Activated T-helper 1 cell treated with anti-CD3 and anti-CD28 coated beads, Interleukin-2, amount 50 U/mL, for 16 hours (primary cell): ENCODE results near the gene CD55.

Experiments used
- DNase-seq, 2 donors: peaks; one replicate each; pipeline ENCODE4 v3.0.0-alpha.2; 2020; ENCODE audit warnings: low read depth in 1 of 2, low spot score in 1 of 2

CD55 gene

DNA sequence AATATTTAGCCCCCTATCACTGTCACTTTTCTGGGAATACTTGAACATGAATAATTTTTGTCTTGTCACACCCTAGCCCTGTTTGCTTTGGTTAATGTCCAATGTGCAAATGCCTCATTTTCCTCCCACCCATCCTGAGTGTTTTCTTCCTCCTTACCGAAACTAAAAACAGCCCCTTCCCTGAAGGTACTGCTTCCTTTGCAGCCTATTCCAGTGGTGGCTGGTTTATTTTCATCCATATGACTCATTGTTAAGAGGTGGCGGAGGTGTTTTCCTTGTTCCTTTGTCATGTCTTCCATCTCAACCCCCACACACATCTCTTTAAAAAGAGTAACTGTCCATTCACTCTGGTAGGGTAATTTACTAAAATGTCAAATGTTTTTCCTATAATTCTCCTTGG lies 40.4 kb downstream of the CD55 start:
- no peak for DNase-seq

DNA sequence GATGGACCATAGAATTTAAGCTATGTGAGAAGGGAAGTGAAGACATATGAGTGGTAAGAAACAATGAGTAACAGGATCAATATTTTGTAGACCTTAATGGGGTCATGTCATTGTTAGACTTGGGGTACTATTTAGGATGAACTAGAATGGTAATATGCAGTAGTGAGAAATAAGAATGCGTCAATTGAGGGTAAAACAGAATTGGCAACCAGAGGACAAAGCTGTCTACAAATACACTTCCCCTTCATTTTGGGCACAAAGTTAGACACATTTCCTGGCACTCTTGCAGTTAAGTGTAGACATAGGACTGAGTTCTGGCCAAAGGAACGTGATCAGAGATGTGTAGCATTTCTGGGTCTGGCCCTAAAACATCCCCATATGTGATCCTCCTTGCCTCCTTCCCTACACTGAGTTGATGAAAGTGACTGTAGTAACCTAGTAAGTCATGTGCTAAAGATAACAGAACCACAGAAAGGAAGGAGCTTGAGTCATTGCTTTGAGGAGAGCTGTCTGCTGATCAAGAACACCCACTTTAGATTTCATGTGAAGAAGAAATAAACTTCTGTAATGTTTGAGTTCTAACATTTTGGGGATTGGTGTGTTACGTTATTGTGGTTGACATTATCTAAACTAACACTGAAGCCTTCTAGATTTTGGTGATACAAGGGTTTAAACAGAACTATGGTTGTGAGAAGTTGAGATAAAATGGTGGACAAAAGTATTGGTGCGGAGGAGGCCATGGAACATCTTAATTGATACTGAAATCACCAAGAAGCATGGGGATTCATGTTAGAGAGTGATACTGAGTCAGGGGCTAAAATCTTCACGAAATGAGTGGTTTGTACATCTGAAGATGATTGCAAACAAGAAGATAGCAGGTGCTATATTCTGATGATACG lies 41.7 kb downstream of the CD55 start:
- DNase-seq, result no peak

DNA sequence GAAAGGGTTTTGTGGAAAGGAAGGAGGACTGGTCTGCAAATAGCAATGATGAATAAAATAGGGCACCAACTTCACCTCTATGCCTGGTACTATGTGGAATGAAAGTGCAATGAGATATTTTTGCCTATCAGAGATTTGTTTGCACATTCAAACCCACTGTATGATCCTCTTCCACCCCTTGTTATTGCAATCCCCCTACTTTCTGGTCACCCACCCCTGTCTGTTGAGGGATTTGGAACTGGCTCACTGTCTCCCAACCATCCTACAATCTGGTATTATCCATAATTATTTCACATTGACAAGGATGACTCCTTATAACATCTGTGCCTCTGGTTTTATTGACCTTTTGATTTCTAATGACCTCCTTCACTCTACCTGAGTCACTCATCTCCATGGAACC lies 42.4 kb downstream of the CD55 start:
- no peak for DNase-seq

DNA sequence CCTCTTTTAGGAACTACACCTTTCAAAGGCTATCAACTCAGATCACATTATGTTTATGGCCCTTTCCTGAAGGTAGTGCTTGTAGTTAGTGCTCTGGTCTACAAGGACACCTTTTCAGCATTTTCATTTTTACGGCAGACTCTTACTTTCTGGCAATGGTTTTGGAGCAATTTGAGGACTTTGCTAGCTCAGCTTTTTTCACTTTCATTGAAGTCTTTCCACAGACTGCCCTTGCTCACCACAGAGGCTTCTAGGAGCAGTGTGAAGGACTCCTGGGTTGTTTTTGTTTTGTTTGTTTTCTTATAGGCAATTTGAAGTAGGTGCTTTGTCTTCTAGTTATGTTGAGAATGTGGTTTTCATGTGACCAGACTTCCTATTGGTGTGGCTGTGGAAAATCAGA lies 43.1 kb downstream of the CD55 start:
- no peak for DNase-seq

DNA sequence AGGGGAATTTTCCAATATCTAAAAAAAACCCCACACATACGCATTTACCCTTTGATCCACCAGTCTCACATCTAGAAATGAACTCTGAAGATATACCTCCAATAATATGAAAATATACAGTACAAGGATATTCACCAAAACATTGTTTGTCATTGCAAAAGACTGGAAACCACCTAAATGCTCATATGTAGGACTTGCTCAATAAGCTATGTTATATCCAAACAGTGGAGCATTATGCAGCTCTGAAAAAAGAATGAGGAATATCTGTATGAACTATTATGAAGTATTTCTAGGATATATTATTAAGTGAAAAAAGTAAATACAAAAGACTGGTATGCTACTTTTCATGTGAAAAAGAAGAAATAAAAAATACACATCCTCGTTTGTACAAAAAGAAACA lies 43.6 kb downstream of the CD55 start:
- DNase-seq, result no peak

DNA sequence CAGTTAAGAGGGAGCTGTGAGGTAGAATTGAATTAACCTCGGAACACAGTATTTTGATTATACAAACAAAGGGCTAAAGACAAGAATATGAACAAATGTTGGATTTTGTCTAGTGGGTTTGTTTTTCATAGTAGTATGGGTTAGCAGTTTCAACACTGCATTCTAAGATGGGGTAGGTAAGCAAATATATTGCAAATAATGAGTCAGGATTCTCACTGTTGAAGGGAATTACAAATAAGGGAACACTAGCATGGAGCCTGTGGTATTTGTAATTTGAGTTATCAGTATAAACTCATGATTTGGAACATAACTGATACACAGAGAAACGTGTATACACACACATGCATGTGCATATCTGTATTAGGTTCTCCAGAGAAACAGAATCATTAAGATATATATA lies 44.5 kb downstream of the CD55 start:
- DNase-seq, result no peak

DNA sequence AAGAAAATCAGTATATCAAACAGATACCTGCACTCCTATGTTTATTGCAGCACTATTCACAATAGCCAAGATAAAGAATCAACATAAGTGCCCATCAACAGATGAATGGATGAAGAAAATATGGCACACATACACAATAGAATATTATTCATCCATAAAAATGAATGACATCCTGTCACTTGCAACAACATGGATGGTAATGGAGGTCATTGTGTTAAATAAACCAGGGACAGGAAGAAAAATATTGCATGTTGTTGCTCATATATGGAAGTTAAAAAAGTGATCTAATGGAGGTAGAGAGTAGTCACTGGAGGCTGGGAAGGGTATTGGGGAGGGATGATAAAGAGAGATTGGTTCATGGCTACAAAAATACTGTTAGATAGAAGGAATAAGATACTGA lies 67.2 kb downstream of the CD55 start:
- DNase-seq, result no peak

DNA sequence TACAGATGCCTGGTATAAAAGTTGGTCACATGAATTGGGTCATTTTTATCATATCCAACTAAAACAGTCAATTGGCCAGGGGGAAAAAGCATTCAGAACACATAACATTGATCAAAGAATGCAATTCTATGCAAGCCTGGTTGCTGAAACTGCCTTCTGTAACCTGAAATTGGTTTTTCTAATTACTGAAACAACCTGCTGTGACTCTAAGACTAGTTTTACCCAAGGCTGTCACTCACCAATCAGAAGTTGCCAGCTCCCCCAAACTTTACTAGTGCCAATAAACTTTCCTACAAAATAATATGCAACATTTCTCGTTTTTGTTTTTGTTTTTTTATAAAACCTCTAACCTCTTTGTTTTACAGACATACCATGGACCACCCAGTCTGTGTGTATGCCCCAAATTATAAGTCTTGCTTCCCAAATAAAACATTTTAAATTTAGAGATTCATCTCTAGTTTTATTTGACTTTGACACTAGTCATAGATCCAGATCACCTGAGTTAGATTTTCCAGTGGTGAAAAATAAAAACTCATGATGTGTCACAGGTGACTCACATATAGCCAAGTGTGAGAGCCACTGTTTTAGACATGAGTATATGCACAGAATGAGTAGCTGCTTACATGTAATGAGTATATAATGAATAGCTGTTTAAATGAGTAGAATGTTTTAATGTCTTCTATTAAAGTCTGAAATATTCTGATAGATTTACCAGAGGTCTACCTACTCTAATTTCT lies 68.4 kb downstream of the CD55 start:
- no peak for DNase-seq

DNA sequence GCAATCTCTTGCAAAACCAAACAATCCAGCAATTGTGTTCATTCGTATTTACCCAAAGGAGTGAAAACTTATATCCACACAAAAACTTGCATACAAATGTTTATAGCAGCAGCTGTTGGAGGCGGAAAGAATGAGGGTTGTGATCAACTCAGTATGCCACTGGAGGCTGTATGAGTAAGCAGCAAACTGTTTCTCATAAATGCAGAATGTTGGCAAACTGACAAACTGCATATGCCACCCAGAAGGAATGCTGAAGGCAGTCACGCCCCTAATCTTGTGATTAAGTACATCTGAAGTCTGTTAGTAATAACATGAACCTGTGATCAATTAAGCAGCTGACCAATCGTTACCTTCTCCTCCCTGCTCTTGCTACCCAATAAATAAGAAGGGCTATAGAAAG lies 72.1 kb downstream of the CD55 start:
- DNase-seq, result no peak

DNA sequence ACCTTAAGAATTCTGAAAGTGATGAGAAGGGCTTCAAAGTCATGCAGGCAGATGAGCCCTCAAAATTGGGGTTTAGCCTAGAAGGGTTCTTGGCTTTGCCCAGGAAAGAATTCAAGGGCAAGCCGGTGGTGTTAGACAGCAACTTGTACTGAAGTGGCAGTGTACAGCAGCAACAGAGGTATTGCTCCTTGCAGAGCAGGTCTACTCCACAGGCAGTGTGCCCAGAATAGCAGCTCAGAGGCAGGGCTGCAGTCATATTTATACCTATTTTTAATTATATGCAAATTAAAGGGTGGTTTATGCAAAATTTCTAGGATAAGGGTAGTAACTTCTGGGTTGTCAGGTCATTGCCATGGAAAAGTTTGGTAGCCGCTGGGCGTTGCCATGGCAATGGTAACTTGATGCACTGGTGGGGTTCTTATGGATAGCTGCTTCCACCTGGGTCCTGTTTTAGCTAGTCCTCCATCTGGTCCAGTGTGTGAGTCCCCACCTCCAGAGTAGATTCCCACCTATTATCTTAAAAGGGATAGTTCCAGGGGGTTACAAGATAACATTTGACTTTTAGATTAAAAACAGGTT lies 74.8 kb downstream of the CD55 start:
- no peak for DNase-seq

DNA sequence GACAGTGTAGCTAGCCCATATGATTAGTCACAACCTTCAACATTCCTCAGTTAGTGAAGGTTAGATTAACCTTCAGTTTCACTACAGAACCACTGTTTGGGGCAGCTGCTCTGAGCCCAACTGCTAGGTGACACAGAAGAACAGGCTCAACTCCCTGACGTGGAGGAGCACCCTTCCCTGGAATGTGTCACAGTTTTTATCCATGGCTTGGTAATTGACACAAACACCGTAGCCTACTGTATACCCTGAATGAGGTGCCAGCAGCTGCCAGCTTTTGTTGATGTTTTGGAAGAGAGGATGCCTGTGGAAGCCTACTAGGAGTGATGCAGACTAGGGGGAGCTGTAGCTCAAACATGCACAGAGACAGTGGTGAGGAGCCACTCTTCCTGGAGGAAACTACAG lies 76.0 kb downstream of the CD55 start:
- no peak for DNase-seq

DNA sequence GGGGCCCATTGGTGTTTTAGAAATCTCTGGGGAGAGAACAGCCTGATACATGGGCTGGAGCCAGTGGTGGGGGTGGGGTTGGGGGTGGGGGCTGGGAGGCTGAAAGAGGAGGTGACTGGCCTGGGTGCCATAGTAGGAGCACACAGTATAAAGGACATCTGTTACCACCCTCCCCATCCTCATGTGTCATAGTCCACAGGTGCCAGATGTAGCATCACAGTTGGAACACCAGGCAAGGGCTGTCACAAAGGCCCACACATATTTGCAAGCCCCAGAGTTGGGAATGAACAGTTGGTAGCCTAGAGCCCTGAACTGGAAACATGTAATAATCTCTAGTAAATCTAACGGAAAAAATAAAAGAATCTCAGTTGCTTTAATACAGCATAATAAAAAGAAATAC lies 77.5 kb downstream of the CD55 start:
- no peak for DNase-seq

DNA sequence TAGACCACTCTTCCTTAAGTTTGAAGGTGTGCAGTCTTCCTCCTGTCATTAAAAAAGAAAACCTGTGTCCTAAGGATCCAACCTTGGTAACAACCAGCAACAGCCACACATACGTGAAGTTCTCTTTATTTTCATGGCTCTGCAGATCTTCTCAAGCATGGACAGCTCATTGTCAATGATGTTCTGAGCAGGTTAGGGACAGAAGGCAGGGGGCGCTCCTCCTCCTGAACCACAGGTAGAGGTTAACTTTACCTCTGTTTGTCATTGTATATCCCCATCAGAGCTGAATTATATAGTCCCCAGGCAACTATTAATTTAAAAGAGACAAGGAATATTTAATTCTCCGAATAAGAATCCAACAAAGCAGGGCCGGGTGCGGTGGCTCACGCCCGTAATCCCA lies 80.1 kb downstream of the CD55 start:
- no peak for DNase-seq

DNA sequence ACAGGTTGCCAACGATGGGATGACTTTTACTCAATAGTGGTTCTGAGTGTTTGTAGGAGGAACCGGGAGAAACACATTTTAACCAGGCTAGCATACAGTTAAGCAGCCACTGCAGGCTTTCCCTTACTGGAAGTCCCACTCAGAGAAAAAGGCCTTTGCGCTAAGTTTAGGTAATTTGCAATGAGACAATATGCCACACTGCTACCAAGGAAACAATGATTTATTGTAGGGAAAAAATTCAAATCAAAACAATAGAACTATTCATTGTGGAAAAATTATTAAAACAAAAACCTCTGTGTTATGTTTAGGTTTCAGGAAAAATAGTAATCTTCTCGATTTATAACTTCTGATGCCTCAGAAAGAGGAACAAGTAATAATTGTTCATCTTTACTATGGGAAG lies 81.3 kb downstream of the CD55 start:
- no peak for DNase-seq

DNA sequence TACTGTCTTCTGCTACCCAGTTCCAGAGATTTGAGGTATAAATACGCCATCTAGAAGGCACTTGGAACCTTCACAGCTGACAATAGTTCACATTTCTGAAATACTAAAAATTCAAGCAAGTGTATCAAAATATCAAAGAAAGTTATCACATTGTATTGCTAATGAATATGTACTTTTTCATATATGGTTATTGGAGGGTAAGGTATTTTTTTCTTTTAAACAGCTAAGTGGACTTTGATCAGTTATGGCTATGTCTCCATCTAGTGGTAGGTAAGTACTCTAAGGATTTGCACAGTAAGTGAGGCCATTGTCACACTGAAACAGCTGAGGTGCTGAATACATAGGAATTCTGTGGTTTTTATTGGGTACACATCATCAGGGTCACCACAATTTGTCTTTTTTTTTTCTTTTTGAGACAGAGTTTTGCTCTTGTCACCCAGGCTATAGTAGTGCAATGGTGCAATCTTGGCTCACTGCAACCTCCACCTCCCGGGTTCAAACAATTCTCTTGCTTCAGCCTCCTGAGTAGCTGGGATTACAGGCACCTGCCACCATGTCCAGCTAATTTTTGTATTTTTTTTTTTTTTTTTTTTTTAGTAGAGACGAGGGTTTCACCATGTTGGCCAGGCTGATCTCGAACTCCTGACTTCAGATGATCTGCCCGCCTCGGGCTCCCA lies 83.5 kb downstream of the CD55 start:
- no peak for DNase-seq

DNA sequence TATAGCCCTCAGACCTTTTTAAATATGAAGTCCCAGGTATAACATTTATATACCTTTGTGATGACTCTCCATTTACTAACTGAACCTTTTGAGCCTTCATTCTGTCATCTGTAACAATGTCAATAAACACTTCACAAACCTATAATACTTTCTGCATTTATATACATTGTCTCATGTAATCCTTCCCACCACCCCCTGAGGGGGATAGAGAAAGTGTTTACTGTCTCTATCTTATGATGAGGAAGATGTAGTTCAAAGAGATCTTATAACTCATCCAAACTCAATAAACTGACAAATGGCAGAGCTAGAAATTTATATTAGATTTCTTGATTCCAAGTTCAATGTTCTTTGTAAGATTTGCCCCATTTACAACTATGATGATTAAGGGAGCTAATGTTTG lies 84.3 kb downstream of the CD55 start:
- DNase-seq, result no peak

DNA sequence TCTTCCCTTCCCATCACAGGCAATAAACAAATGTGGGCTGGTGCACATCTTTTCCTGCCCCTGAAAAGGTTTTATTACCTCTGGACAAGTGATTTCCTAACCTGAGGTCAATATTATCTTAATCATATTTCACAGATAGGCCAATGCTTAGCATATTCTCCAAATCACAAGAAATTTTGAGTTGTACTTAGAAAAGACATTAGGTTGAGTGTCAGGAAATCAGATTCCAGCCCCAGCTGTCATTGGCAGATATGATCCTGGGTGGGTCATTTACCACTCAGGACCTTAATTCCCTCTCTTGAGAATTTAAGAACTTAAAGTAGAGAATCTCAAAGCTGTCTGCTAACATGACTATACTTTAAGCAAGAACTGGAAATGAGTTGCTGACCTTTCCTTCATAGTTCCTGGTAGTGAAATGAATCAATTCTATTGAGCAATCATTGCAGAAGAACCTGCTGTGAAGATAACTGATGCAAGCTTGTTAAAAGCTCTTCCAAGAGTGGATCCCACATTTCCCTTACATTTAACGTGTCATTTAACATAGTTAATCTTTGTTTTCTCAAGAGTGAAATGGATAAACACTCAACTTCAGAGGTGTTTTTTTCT lies 86.3 kb downstream of the CD55 start:
- DNase-seq, result no peak
